NCI-H2196 treated with DMSO at 0.1 percent for 48 hours (cell line): ENCODE results near the gene CYS1.

Experiments used
- DNase-seq: peaks from one replicate; lab custom pipeline; 2025; ENCODE audit not compliant: unreplicated experiment; lab: John Stamatoyannopoulos, UW

The CYS1 gene

DNA sequence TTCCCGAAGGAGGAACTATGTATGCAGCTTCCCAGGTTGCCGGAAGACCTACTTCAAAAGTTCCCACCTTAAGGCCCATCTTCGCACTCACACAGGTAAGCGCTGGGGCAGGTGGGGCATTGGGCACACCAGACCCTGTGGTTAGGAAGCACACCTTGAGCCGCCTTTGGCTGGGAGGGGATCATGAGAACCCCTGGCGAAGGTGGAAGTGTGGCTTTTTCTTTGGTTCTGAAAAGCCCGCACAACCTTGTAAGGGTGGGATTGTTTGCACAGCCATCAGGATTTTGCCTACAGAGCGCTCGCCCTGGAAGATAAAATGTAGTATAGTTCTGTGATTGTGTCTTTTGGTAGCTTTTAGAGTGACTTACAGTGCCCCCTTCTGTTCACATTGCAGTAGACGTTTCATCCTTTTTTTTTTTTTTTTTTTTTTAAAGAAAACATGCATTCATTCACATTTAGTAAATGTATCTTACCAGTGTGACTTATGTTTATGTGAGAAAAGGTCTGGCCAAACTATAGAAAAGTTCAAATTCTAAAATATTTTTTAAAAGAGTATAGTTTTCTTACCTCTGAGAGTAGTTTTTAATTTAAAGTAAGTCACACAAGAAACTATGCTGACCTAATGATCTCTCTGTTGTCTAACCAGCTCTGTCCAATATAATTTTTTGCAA lies 31.6 kb downstream of the CYS1 start:
- peak; percentile 56 for DNase-seq

DNA sequence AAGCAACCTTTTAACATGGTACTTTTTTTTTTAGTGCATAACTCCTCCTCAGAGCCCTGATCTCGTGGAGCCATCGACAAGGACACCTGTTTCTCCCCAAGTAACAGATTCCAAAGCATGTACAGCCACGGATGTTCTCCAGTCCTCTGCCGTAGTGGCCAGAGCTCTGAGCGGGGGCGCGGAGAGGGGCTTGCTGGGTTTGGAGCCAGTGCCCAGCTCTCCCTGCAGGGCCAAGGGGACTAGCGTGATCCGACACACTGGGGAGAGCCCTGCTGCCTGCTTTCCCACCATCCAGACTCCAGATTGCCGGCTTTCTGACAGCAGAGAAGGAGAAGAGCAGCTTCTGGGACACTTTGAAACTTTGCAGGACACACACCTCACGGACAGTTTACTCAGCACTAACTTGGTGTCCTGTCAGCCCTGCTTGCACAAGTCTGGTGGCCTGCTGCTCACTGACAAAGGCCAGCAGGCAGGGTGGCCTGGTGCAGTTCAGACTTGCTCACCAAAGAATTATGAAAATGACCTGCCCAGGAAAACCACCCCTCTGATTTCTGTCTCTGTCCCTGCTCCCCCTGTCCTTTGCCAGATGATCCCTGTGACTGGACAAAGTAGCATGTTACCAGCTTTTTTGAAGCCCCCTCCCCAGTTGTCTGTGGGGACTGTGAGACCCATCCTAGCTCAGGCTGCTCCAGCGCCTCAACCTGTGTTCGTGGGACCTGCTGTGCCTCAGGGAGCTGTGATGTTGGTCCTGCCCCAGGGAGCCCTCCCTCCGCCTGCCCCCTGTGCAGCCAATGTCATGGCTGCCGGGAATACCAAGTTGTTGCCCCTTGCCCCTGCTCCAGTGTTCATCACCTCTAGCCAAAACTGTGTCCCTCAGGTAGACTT lies 32.4 kb downstream of the CYS1 start:
- DNase-seq = no peak

GRCh38 chr2:10046931-10047330 lies 33.3 kb downstream of the CYS1 start:
- no peak for DNase-seq

DNA sequence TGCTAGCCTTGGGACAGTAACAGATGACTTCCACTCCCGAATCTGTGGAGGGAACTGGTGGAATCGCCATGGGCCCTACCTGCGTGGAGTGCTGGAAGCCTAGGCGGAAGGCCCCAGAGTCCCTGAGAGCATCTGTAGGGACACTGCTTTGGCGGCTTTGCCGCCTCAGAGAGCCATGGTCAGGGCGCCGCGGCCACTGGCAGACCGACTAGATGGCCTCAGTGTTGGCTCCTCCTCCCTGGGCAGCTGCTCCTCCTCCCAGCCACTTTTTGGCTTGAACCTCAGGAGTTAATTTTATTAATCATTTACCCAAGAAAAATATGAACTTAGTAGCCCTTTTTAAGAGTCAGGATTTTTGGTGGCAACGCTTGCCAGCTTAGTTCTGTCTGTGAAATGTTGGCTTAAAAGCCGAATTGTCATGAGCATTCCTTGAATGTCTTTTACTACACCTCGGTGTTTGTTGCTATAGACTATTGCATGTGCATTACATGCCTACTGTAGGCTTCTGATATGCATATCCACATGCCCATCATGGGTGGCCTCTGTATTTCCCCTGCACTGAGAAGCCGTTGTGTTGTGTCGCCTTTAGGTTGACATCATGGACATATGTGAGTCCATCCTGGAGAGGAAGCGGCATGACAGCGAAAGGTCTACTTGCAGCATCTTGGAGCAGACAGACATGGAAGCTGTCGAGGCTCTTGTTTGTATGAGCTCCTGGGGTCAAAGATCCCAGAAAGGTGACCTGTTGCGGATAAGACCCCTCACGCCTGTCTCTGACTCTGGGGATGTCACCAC lies 34.5 kb downstream of the CYS1 start:
- no peak for DNase-seq

DNA sequence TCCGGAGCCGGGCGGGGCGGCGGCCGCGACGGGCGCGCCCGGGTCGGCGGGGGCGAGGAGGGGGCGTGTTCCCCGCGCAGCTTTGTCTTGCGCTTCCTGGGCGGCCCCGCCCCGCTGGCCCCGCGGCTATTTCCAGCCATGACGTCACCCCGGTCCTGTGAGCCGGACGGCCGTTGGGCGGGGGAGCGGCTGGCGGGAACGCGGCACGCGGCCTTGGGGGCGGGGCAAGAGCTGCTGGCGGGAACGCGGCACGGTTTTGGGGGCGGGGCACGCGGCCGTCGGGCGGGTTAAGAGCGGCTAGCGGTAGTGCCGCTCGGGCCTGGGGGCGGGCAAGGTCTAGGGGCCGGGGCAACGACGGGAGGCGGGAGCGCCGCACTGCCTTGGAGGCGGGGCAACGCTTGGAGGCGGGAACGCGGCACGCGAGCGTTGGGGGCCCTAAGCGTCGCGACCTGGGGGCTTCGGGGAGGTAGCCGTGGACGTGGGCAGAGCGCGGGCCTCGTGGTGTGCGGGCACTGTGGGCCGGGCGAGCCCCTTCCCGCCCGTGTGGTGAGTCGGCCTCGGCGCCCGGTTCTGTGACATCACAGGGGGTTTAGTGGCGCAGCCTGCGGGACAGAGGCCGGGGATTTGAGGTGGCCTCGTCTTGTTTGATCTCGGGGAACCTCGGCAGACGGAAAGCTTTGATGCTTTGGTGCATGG lies 36.2 kb downstream of the CYS1 start:
- DNase-seq = peak; percentile 99

GRCh38 chr2:10043256-10043905 lies 36.8 kb downstream of the CYS1 start, which contains the start of gene KLF11:
TSS of gene KLF11 (plus strand) at chr2:10043550. CDS start at chr2:10043717, 167 bp downstream.
- peak; percentile 97 for DNase-seq

GRCh38 chr2:10042301-10043161 lies 37.7 kb downstream of the CYS1 start:
- no peak for DNase-seq

DNA sequence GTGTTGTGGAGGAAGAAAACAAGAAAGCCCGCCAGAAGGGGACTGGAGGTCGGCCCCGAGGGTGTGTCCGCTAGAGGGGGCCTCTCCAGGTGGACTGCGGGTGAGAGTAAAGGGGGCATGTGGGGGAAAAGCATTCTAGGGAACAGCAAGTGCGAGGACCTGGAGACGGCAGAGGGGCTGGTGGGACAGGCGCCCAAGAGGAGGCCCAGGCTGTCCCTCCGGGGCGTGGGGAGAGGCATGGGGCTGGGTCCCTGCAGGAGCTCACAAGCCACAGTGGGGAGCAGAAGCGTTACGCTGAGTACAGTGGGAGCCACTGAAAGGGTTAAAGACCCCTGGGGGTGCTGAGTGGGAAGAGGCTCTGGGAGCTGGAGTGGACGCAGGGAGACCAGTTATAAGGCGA lies 38.5 kb downstream of the CYS1 start:
- DNase-seq = no peak

DNA sequence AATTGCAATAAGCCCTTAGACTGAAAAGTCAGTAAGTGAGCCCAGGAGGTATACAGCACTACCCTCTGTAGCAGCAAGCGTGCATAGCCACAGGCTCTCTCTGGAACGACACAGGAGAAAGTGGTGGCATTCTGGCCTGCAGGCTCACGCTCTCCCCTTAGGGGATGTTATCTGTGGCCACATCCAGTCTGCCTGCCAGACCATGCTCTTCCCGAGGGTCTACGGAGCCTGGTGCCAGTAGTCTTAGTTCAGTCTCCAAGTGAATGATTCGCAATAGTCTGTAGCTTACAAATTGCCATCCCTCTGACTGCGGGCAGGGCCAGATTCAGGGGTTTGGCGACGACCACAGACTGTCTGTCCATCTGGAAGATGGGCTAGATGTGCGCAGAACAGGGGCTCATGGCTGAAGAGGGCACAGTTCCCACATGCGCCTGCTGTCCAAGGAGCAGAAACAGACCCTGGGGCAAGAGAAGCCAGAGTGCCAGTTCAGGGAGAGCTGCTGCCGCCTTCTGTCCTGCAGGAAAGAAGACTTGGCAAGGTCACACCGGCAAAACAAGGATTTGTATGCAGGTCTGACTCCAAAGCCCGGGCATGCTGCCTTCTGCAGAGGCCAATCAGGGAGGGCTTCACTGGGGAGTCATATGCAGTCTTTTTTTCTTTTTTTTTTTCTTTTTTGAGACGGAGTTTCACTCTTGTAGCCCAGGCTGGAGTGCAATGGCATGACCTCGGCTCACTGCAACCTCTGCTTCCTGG lies 40.4 kb downstream of the CYS1 start:
- no peak for DNase-seq

DNA sequence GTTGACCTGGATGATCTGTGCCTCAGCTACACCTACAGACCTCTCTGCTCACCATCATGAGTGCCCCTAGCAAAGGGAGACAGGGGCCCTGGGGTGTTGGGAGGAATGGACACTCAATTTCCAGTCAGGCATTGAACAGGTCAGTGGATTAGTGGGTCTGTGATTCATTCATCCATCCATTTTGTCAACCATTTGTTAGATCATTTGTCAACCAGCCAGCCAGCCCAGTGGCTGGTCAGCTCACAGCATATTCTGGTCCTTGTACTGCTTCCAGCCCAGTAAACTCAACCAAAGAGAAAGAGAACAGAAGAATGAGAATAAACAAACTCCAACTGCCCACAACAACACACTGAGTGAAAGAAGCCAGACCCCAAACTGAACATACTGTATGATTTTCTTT lies 41.5 kb downstream of the CYS1 start:
- no peak for DNase-seq

DNA sequence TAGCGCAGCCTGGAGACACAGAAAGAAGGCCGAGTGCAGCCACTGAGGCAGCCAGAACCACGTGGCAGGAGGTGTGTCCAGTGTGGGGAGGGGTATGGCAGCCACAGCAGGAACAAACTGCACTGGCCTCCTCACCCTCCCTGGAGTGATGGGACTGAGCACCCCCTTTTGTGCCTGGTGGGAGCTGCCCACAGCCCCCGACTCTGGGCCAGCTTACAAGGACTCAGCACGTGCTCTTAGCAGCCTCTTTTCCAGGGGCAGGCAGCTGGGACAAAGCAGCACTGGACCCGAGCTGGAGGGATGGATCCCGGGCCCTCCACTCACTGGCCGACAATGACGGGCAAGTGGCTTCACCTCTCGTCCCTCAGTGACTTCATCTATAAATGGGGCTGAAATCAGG lies 42.1 kb downstream of the CYS1 start:
- no peak for DNase-seq

DNA sequence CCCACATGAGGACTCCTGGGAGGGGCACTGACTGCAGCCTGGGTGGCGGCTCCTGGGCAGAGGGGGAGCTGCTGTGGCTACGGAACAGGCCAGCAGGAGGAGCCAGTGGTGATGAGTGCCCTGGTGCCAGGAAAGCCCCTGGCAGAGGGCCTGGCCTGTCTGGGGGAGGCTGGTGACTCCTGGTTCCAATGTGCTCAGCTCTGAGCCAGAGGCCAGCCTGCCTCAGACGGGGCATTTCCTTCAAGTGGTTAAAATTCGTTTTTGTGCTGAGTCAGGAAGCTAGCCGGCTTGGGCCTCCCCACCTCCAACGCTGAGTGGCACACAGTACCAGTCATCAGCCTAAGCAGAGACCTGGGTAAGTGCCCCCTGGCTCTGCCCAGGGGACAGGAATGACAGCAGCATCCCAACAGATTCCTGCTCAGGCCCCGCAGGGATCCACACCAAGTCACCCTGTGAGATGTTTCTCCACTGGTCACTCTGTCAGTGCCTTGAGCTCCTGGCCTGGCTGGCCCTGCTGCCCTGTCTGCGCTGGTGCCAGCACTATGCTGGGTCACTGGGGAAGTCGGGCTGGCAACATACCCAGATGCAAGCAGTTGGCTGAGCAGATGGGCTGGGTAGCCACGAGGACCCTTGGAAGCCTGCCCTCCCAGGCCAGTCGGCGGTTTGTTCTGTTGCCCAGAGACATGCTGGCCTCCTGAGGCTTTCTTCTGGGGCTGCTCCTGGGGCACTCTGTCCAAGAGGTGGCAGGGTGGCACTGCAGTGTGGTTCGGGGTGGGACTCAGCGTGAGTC lies 43.9 kb downstream of the CYS1 start:
- peak; percentile 83 for DNase-seq

DNA sequence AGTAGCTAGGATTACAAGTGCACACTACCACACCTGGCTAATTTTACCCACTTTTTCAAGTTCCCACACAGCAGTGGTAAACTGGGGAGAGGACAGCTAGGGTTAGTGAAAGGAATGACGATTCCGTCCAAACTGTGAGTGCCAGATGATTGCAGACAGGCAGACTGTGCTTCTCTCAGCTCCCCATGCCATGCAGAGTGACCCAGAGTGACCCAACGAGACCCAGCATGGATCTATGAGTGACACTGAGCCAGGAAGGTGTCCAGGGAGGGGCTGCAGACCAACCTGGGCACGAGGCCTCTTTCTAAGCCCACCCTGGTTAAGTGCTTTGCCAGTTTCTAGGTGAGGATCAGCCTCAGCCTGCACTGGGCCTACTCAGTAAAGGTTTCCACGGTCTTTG lies 44.6 kb downstream of the CYS1 start:
- DNase-seq = no peak

GRCh38 chr2:10035053-10035422 lies 45.2 kb downstream of the CYS1 start:
- no peak for DNase-seq

GRCh38 chr2:10034333-10035052 lies 45.7 kb downstream of the CYS1 start:
- no peak for DNase-seq

DNA sequence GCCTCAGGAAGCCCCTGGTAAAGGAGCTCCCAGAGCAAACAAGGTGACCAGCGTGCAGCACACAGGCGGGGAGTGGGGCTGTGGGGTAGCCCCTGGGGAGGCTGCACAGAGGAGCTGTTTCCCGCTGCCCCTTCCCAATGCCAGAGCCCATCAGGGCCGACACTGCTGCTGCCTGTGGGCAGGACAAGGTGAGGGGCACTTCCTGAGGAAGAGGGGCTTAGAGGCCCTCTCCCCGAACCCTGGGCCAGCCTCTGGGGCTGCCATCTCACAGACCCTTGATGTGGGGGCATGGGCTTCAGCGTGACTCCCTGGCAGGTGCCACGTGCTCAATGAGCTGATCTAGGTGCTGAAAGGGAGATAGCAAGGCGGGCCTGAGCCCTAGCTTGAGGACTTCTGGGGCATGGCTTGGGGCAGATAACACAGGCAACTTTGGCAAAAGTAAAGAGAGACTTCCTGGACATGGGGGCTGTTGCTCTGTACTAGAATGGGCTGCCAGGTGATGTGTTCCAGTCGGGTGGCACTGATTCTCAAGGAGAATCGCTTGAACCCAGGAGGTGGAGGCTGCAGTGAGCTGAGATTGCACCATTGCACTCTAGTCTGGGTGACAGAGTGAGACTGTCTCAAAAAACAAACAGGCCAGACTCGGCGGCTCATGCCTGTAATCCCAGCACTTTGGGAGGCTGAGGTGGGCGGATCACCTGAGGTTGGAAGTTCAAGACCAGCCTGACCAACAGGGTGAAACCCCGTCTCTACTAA lies 46.8 kb downstream of the CYS1 start:
- no peak for DNase-seq

GRCh38 chr2:10032746-10033105 lies 47.5 kb downstream of the CYS1 start:
- DNase-seq = no peak
